Activated CD8-positive, alpha-beta T cell treated with anti-CD3 and anti-CD28 coated beads, Interleukin-2, amount 10 ng/mL, durations not matched to agents 7 days and 5 days (primary cell): ENCODE measurements around the gene MACROD2. TPM values are rescaled to one million over a fixed set of nuclear protein-coding genes. Genes with fewer than 3 reads are reported as not detected.

Experiments used
- ATAC-seq: fragments of 150-1000 bp; cut with Tn5 transposase; one replicate; pipeline ENCODE4 v1.10.0; 2021; ENCODE audit warnings: moderate library complexity
- CTCF ChIA-PET: fragments of 350-600 bp; sonication (Branson Sonifier 250); formaldehyde crosslinking; loops from one replicate; lab custom pipeline; 2021; ENCODE audit warnings: antibody characterized with exemption; lab: Charles Lee
- POLR2A ChIA-PET: fragments of 350-600 bp; sonication (Branson Sonifier 250); formaldehyde crosslinking; loops from one replicate; lab custom pipeline; 2021; ENCODE audit warnings: antibody characterized with exemption; lab: Charles Lee
- DNase-seq: peaks from one replicate; pipeline ENCODE4 v3.0.0-alpha.2; 2020
- H3K27ac Mint-ChIP-seq: one replicate; pipeline ENCODE4 v1.8.0; 2021; ENCODE audit warnings: mild to moderate bottlenecking, mixed read lengths
- H3K27me3 Mint-ChIP-seq: one replicate; pipeline ENCODE4 v1.8.0; 2021; ENCODE audit warnings: low read depth, mixed read lengths
- H3K36me3 Mint-ChIP-seq: one replicate; pipeline ENCODE4 v1.8.0; 2021; ENCODE audit warnings: low read depth, mixed read lengths
- H3K4me1 Mint-ChIP-seq: one replicate; pipeline ENCODE4 v1.8.0; 2021; ENCODE audit warnings: low read depth, mixed read lengths
- H3K4me3 Mint-ChIP-seq: one replicate; pipeline ENCODE4 v1.8.0; 2021; ENCODE audit warnings: mild to moderate bottlenecking, mixed read lengths
- H3K9me3 Mint-ChIP-seq: one replicate; pipeline ENCODE4 v1.8.0; 2022; ENCODE audit warnings: mixed read lengths; ENCODE audit not compliant: insufficient read depth
- total RNA-seq, 2 experiments: library from RNA; stranded (reverse); gene quantifications; one replicate each; pipeline ENCODE4 v1.2.3, GENCODE V29; 2021

The MACROD2 gene
- total RNA-seq, 2 experiments from 2014 or later: 0.08 TPM; not detected in 1

GRCh38 chr20:14062786-14063185 lies 67.5 kb downstream of the MACROD2 start:
- ATAC-seq (no peak), DNase-seq (no peak)
- H3K9me3 Mint-ChIP-seq: no peaks in the 10 kb centered on the region
- H3K27ac Mint-ChIP-seq: no peak overlapping the region
- no peak overlapping the region for H3K4me3 Mint-ChIP-seq
- CTCF ChIA-PET: no interaction called here
- POLR2A ChIA-PET: no interaction called here
- no peaks in the 10 kb centered on the region for H3K27me3 Mint-ChIP-seq
- H3K36me3 Mint-ChIP-seq: no peaks in the 10 kb centered on the region
- no peaks in the 10 kb centered on the region for H3K4me1 Mint-ChIP-seq

DNA sequence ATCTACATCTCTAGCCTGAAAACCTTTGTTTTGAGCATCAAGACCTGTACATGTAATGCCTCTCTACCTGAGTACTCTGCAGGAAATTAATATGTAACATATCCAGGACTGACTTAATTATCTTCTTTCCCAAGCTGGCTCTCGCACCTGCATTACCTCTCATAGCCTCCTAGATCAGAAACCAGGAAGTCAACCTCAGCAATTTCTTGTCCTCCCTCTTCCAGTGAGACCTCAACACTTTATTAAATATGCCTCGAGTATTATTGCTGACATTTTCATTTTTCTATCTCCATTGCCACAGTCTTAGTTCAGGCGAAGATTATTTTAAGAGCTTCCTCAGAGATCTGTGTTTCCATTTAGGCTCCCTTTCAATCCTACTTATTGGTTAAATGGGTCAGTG lies 69.0 kb downstream of the MACROD2 start:
- ChIA-PET POLR2A (no interaction called here), CTCF (interaction anchor here (1.0 kb wide), 1 partner anchor 293 kb away, joined by 3 read pairs; no protein-coding TSS in a partner anchor)
- Mint-ChIP-seq H3K36me3 (no peaks in the 10 kb centered on the region), H3K27ac (no peak overlapping the region), H3K4me1 (no peaks in the 10 kb centered on the region), H3K4me3 (no peak overlapping the region), H3K9me3 (no peaks in the 10 kb centered on the region), H3K27me3 (no peaks in the 10 kb centered on the region)
- ATAC-seq (no peak), DNase-seq (no peak)

- DNase-seq (no peak), ATAC-seq (no peak)
- H3K36me3 Mint-ChIP-seq: no peaks in the 10 kb centered on the region
- no peaks in the 10 kb centered on the region for H3K9me3 Mint-ChIP-seq
- H3K27ac Mint-ChIP-seq: no peak overlapping the region
- no peak overlapping the region for H3K4me3 Mint-ChIP-seq
- no peaks in the 10 kb centered on the region for H3K4me1 Mint-ChIP-seq
- CTCF ChIA-PET: interaction anchor here (1.0 kb wide), 1 partner anchor 293 kb away, joined by 3 read pairs; no protein-coding TSS in a partner anchor
- no peaks in the 10 kb centered on the region for H3K27me3 Mint-ChIP-seq
- POLR2A ChIA-PET: no interaction called here
Measured at GRCh38 chr20:14064921-14065320, 69.6 kb downstream of the MACROD2 start.

DNA sequence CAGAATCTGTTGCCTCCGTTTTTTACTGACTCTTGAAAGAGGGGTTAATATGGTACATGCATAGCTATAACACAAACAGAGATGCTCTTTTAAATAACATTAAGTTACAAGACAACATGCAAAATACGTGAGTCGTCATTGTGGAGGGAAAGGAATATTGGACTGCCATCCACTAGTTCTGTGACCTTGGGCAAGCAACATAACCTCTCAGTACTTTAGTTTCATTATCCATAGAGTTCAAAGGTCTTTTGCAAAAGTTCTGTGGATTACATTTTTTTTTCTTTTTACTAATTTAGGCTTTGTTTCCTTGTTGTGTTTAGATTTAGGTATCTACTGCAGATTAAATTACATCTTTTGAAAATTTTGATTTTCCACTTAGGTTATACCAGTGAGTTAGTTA lies 70.5 kb downstream of the MACROD2 start:
- Mint-ChIP-seq H3K27ac (no peak overlapping the region), H3K4me1 (no peaks in the 10 kb centered on the region), H3K36me3 (no peaks in the 10 kb centered on the region), H3K9me3 (no peaks in the 10 kb centered on the region), H3K4me3 (no peak overlapping the region), H3K27me3 (no peaks in the 10 kb centered on the region)
- CTCF ChIA-PET: no interaction called here
- ATAC-seq (no peak), DNase-seq (no peak)
- POLR2A ChIA-PET: no interaction called here

DNA sequence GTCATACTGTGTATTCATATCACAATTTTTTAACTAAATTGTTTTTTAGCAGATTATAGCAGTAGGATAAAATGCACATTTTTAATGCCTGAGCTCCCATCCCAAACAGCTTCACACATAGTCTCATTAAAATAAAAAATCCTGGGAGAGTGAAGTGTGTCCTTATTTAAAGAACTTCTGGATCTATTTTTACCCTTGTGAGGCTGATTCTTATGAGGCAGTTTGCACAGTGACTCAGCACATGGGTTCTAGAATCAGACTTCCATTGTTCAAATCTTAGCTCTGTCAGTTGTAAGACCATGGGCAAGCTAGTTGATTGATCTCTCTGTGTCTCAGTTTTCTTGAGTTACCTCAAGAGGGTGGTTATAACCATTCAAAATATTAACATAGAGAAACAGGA lies 72.3 kb downstream of the MACROD2 start:
- ATAC-seq (no peak), DNase-seq (no peak)
- Mint-ChIP-seq H3K27ac (no peak overlapping the region), H3K4me3 (no peak overlapping the region), H3K36me3 (no peaks in the 10 kb centered on the region), H3K4me1 (no peaks in the 10 kb centered on the region), H3K9me3 (no peaks in the 10 kb centered on the region), H3K27me3 (no peaks in the 10 kb centered on the region)
- POLR2A ChIA-PET: interaction anchor here (0.6 kb wide), 1 partner anchor 1838 kb away, joined by 3 read pairs; no protein-coding TSS in a partner anchor
- CTCF ChIA-PET: no interaction called here

DNA sequence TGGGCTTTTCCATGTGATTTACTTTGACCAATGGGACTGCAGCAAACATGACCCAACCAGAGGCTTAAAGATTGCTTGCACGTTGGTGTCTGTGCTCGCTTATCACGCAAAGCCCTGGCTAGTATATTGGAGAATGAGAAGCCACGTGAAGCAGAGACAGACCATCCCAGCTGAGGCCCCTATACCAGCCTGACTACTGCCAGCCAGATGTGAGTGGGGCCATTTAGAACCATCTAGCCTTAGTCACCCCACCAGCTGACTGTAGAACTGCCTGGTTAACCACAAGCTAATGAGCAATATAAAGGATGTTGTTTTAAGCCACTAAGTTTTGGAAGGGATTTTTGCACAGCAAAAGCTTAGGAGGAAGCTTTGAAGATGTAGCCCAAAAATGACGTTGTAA lies 74.5 kb downstream of the MACROD2 start:
- CTCF ChIA-PET: no interaction called here
- DNase-seq (no peak), ATAC-seq (no peak)
- H3K9me3 Mint-ChIP-seq: no peaks in the 10 kb centered on the region
- no peaks in the 10 kb centered on the region for H3K4me1 Mint-ChIP-seq
- no peaks in the 10 kb centered on the region for H3K36me3 Mint-ChIP-seq
- H3K4me3 Mint-ChIP-seq: no peak overlapping the region
- H3K27me3 Mint-ChIP-seq: no peaks in the 10 kb centered on the region
- no peak overlapping the region for H3K27ac Mint-ChIP-seq
- POLR2A ChIA-PET: no interaction called here

- Mint-ChIP-seq H3K9me3 (no peaks in the 10 kb centered on the region), H3K4me3 (no peak overlapping the region), H3K36me3 (no peaks in the 10 kb centered on the region), H3K4me1 (no peaks in the 10 kb centered on the region), H3K27ac (no peak overlapping the region), H3K27me3 (no peaks in the 10 kb centered on the region)
- CTCF ChIA-PET: no interaction called here
- POLR2A ChIA-PET: no interaction called here
- ATAC-seq (no peak), DNase-seq (no peak)
Measured at GRCh38 chr20:14093652-14094051, 98.3 kb downstream of the MACROD2 start.

- Mint-ChIP-seq H3K9me3 (no peaks in the 10 kb centered on the region), H3K27ac (no peak overlapping the region), H3K4me1 (no peaks in the 10 kb centered on the region), H3K4me3 (no peak overlapping the region), H3K36me3 (no peaks in the 10 kb centered on the region), H3K27me3 (no peaks in the 10 kb centered on the region)
- DNase-seq (no peak), ATAC-seq (no peak)
- ChIA-PET POLR2A (no interaction called here), CTCF (no interaction called here)
Measured at GRCh38 chr20:14098261-14098660, 102.9 kb downstream of the MACROD2 start.

- no peak for ATAC-seq
- Mint-ChIP-seq H3K4me1 (no peaks in the 10 kb centered on the region), H3K9me3 (peaks cover 13% of the 10 kb centered on the region), H3K27ac (no peak overlapping the region), H3K4me3 (no peak overlapping the region), H3K36me3 (no peaks in the 10 kb centered on the region), H3K27me3 (no peaks in the 10 kb centered on the region)
- ChIA-PET POLR2A (no interaction called here), CTCF (no interaction called here)
- DNase-seq: no peak
Measured at GRCh38 chr20:14113416-14113815, 118.1 kb downstream of the MACROD2 start.

GRCh38 chr20:14114065-14114704 lies 118.9 kb downstream of the MACROD2 start:
- Mint-ChIP-seq H3K36me3 (no peaks in the 10 kb centered on the region), H3K4me3 (no peak overlapping the region), H3K27ac (no peak overlapping the region), H3K27me3 (no peaks in the 10 kb centered on the region), H3K4me1 (no peaks in the 10 kb centered on the region), H3K9me3 (peaks cover 12% of the 10 kb centered on the region)
- no peak for ATAC-seq
- CTCF ChIA-PET: no interaction called here
- DNase-seq: no peak
- POLR2A ChIA-PET: no interaction called here

GRCh38 chr20:14116037-14116436 lies 120.7 kb downstream of the MACROD2 start:
- ChIA-PET POLR2A (no interaction called here), CTCF (no interaction called here)
- H3K4me3 Mint-ChIP-seq: no peak overlapping the region
- DNase-seq (no peak), ATAC-seq (no peak)
- H3K9me3 Mint-ChIP-seq: peaks cover 7% of the 10 kb centered on the region
- H3K4me1 Mint-ChIP-seq: no peaks in the 10 kb centered on the region
- H3K27ac Mint-ChIP-seq: no peak overlapping the region
- no peaks in the 10 kb centered on the region for H3K27me3 Mint-ChIP-seq
- H3K36me3 Mint-ChIP-seq: no peaks in the 10 kb centered on the region

- Mint-ChIP-seq H3K36me3 (no peaks in the 10 kb centered on the region), H3K4me1 (no peaks in the 10 kb centered on the region), H3K27ac (no peak overlapping the region), H3K9me3 (peaks cover 4% of the 10 kb centered on the region), H3K27me3 (no peaks in the 10 kb centered on the region), H3K4me3 (no peak overlapping the region)
- POLR2A ChIA-PET: no interaction called here
- ATAC-seq (no peak), DNase-seq (no peak)
- CTCF ChIA-PET: no interaction called here
Measured at GRCh38 chr20:14117768-14118167, 122.5 kb downstream of the MACROD2 start.

GRCh38 chr20:14126856-14127255 lies 131.5 kb downstream of the MACROD2 start:
- H3K4me3 Mint-ChIP-seq: no peak overlapping the region
- no peaks in the 10 kb centered on the region for H3K36me3 Mint-ChIP-seq
- CTCF ChIA-PET: no interaction called here
- H3K4me1 Mint-ChIP-seq: no peaks in the 10 kb centered on the region
- no peak for DNase-seq
- H3K27ac Mint-ChIP-seq: no peak overlapping the region
- ATAC-seq: no peak
- POLR2A ChIA-PET: no interaction called here
- no peaks in the 10 kb centered on the region for H3K27me3 Mint-ChIP-seq
- peaks cover 15% of the 10 kb centered on the region for H3K9me3 Mint-ChIP-seq
